ENCODE results near the gene ZC2HC1C.
"Not testable (repeated sequence)": the region's sequence is repeated elsewhere in the genome, so short reads cannot be mapped to it uniquely, and the experiment has no call there.

The ZC2HC1C gene

GRCh38 chr14:75063013-75063412 is 6.4 kb upstream of the ZC2HC1C start:
- no peak for DNase-seq (ENCODE audit: extremely low read depth, low read depth)
- TF ChIP-seq, protein P1, sequence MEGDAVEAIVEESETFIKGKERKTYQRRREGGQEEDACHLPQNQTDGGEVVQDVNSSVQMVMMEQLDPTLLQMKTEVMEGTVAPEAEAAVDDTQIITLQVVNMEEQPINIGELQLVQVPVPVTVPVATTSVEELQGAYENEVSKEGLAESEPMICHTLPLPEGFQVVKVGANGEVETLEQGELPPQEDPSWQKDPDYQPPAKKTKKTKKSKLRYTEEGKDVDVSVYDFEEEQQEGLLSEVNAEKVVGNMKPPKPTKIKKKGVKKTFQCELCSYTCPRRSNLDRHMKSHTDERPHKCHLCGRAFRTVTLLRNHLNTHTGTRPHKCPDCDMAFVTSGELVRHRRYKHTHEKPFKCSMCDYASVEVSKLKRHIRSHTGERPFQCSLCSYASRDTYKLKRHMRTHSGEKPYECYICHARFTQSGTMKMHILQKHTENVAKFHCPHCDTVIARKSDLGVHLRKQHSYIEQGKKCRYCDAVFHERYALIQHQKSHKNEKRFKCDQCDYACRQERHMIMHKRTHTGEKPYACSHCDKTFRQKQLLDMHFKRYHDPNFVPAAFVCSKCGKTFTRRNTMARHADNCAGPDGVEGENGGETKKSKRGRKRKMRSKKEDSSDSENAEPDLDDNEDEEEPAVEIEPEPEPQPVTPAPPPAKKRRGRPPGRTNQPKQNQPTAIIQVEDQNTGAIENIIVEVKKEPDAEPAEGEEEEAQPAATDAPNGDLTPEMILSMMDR (IDR thresholded peaks at IDR 0.05; ENCODE audit: low read depth, low read length, missing control alignments), result no peak
- peak overlapping the region; percentile 65 for H3K4me3 ChIP-seq (replicated peaks; ENCODE audit: low read depth, low read length)

- peak within 1 kb of the TSS; percentile 65 for H3K4me3 ChIP-seq (replicated peaks; ENCODE audit: low read depth, low read length)
- TF ChIP-seq, protein P1 (IDR thresholded peaks at IDR 0.05; ENCODE audit: low read depth, low read length, missing control alignments), result no peak
- DNase-seq (ENCODE audit: extremely low read depth, low read depth), result no peak
Measured at GRCh38 chr14:75063491-75064204, 5.8 kb upstream of the ZC2HC1C start, which contains the start of gene ACYP1. Gene ACYP1, minus strand, starts transcription at chr14:75064024. Its CDS starts 471 bp downstream, at chr14:75063553.

GRCh38 chr14:75064205-75064567 is 5.3 kb upstream of the ZC2HC1C start:
- DNase-seq (ENCODE audit: extremely low read depth, low read depth), result no peak
- H3K4me3 ChIP-seq (replicated peaks; ENCODE audit: low read depth, low read length), result peak overlapping the region; percentile 65
- TF ChIP-seq, protein P1 (IDR thresholded peaks at IDR 0.05; ENCODE audit: low read depth, low read length, missing control alignments), result no peak

GRCh38 chr14:75066691-75067090 is 2.8 kb upstream of the ZC2HC1C start:
- H3K4me3 ChIP-seq (replicated peaks; ENCODE audit: low read depth, low read length), result no peak overlapping the region
- DNase-seq (ENCODE audit: extremely low read depth, low read depth), result no peak
- TF ChIP-seq, protein P1 (IDR thresholded peaks at IDR 0.05; ENCODE audit: low read depth, low read length, missing control alignments), result no peak

DNA sequence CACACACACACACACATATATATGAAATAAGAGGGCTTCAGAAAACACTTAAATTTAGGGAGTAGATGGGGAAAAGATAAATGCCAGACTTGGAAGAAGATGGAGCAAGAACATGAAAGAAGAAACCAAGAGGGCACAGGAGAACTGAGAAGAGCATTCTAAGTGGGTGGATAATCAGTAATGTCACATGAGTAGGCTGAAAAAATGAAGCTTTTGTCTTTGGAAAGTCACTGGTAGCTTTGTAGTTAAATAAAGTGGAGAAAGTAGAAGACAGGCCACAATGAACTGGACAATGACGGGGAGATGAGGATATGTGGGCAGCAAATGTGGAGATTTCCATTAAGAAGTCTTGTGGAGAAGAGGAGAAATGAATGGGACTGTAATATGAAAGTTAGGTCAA is 2.2 kb upstream of the ZC2HC1C start:
- TF ChIP-seq, protein P1 (IDR thresholded peaks at IDR 0.05; ENCODE audit: low read depth, low read length, missing control alignments), result no peak
- no peak overlapping the region for H3K4me3 ChIP-seq (replicated peaks; ENCODE audit: low read depth, low read length)
- DNase-seq (ENCODE audit: extremely low read depth, low read depth), result no peak

GRCh38 chr14:75067765-75068164 is 1.7 kb upstream of the ZC2HC1C start:
- H3K4me3 ChIP-seq (replicated peaks; ENCODE audit: low read depth, low read length); DNase-seq (ENCODE audit: extremely low read depth, low read depth): not testable (repeated sequence)

- DNase-seq (ENCODE audit: extremely low read depth, low read depth), result no peak
- peak overlapping the region; percentile 43 for H3K4me3 ChIP-seq (replicated peaks; ENCODE audit: low read depth, low read length)
- TF ChIP-seq, protein P1 (IDR thresholded peaks at IDR 0.05; ENCODE audit: low read depth, low read length, missing control alignments), result no peak
Measured at GRCh38 chr14:75068294-75069120, 934 bp upstream of the ZC2HC1C start.

Measured in HFF-Myc (cell line).